Hepatocyte (in vitro differentiated cells): Measurements from ENCODE around the gene SOS1.

Source experiments
- CTCF ChIP-seq: fragments of 200-600 bp; sonication (generic); IDR thresholded peaks from 2 replicates; pipeline ENCODE4 v1.5.1; 2016; ENCODE audit warnings: antibody characterized with exemption, mild to moderate bottlenecking; ENCODE audit not compliant: poor library complexity
- EZH2 ChIP-seq: fragments of 200-600 bp; sonication (generic); IDR thresholded peaks from 2 replicates; pipeline ENCODE4 v1.6.1; 2016; ENCODE audit warnings: antibody characterized with exemption, mild to moderate bottlenecking, borderline replicate concordance

GRCh38 chr2:38978296-38978903 lies 142.5 kb downstream of the SOS1 start:
- TF ChIP-seq CTCF (no peak), EZH2 (no peak)
